SK-N-SH (cell line): ENCODE results near the gene CNST. TPM values are rescaled to one million over a fixed set of nuclear protein-coding genes. Genes with fewer than 3 reads are reported as not detected.

ENCODE experiments used
- CTCF ChIA-PET: fragments of 300-600, 350-600 bp; formaldehyde crosslinking; extraction: SDS; loops from one replicate; lab custom pipeline; 2021; lab: Yijun Ruan, JAX
- POLR2A ChIA-PET: fragments of 350-600 bp; sonication (Branson Sonifier 250); formaldehyde crosslinking; extraction: SDS; loops from one replicate; lab custom pipeline; 2020; ENCODE audit warnings: antibody characterized with exemption, inconsistent platforms; lab: Yijun Ruan, JAX
- DNase-seq: peaks from one replicate; pipeline ENCODE4 v3.0.0; 2012
- H2AFZ ChIP-seq: fragments of 200-600 bp; sonication (generic); 2 replicates; pipeline ENCODE4 v1.8.1; 2016; ENCODE audit warnings: antibody characterized with exemption, mild to moderate bottlenecking, low read depth
- H3F3A ChIP-seq: fragments of 200-600 bp; sonication (generic); replicated peaks from 2 replicates; pipeline ENCODE3; 2016; ENCODE audit warnings: antibody characterized with exemption, mild to moderate bottlenecking; ENCODE audit not compliant: insufficient read depth
- H3K27ac ChIP-seq, 2 experiments: fragments of 200-500 bp in 1 of 2; fragments of 200-600 bp in 1 of 2; sonication (Bioruptor generic) in 1 of 2; sonication (generic), shearing (Covaris generic) in 1 of 2; 2 replicates each; pipeline versions ENCODE4 v1.5.1 to v1.6.1; 2014 to 2016; ENCODE audit warnings: low read depth in 2 of 2, inconsistent platforms in 1 of 2, low read length in 1 of 2, mild to moderate bottlenecking in 1 of 2, mixed read lengths in 1 of 2
- H3K27me3 ChIP-seq: fragments of 200-600 bp; sonication (generic), shearing (Covaris generic); 2 replicates; pipeline ENCODE4 v1.6.1; 2016; ENCODE audit warnings: mixed run types; ENCODE audit not compliant: insufficient read depth
- H3K36me3 ChIP-seq, 2 experiments: fragments of 200-500 bp in 1 of 2; fragments of 200-600 bp in 1 of 2; sonication (Bioruptor generic) in 1 of 2; sonication (generic) in 1 of 2; replicated peaks in 1 of 2; 2 replicates each; pipeline versions ENCODE3 to v1.5.1; 2014 to 2016; ENCODE audit warnings: low read length in 1 of 2, mild to moderate bottlenecking in 1 of 2; ENCODE audit not compliant: insufficient read depth in 2 of 2, control insufficient read depth in 1 of 2
- H3K4me1 ChIP-seq, 2 experiments: fragments of 200-500 bp in 1 of 2; fragments of 200-600 bp in 1 of 2; sonication (Bioruptor generic) in 1 of 2; sonication (generic), shearing (Covaris generic) in 1 of 2; 2 replicates each; pipeline versions ENCODE4 v1.5.1 to v1.6.1; 2014 to 2016; ENCODE audit warnings: low read depth in 1 of 2, low read length in 1 of 2, mixed run types in 1 of 2; ENCODE audit not compliant: insufficient read depth in 2 of 2, control insufficient read depth in 1 of 2
- H3K4me2 ChIP-seq: fragments of 200-600 bp; sonication (generic), shearing (Covaris generic); 2 replicates; pipeline ENCODE4 v1.6.1; 2017; ENCODE audit warnings: mixed run types
- H3K4me3 ChIP-seq, 2 experiments: fragments of 200-500 bp in 1 of 2; fragments of 200-600 bp in 1 of 2; sonication (Bioruptor generic) in 1 of 2; sonication (generic), shearing (Covaris generic) in 1 of 2; 2 replicates each; pipeline versions ENCODE4 v1.5.1 to v1.8.1; 2014 to 2016; ENCODE audit warnings: low read depth in 2 of 2, inconsistent platforms in 1 of 2, low read length in 1 of 2, mild to moderate bottlenecking in 1 of 2, mixed read lengths in 1 of 2, moderate library complexity in 1 of 2
- H3K79me2 ChIP-seq: fragments of 200-600 bp; sonication (generic); 2 replicates; pipeline ENCODE4 v1.8.1; 2017; ENCODE audit warnings: mild to moderate bottlenecking; ENCODE audit not compliant: insufficient read depth
- H3K9ac ChIP-seq: fragments of 200-600 bp; sonication (generic); 2 replicates; pipeline ENCODE4 v1.6.1; 2017; ENCODE audit warnings: mixed run types
- H3K9me2 ChIP-seq: fragments of 200-600 bp; sonication (generic); 2 replicates; pipeline ENCODE4 v1.6.1; 2017; ENCODE audit warnings: mixed run types
- H3K9me3 ChIP-seq: fragments of 200-600 bp; sonication (generic); 2 replicates; pipeline ENCODE4 v1.6.1; 2017; ENCODE audit warnings: mixed run types, mild to moderate bottlenecking, moderate library complexity
- H4K20me1 ChIP-seq: fragments of 200-600 bp; sonication (generic); 2 replicates; pipeline ENCODE4 v1.6.1; 2017; ENCODE audit warnings: mild to moderate bottlenecking, mixed run types; ENCODE audit not compliant: insufficient read depth
- CHD2 ChIP-seq: fragments of 150-350 bp; IDR thresholded peaks from 2 replicates; pipeline ENCODE4 v1.6.1; 2018; ENCODE audit warnings: low read length; ENCODE audit not compliant: partially characterized antibody
- EP300 ChIP-seq, 2 experiments: IDR thresholded peaks; 2 replicates each; pipeline versions ENCODE4 v1.4.0 to v1.6.1; 2012; ENCODE audit warnings: borderline replicate concordance in 1 of 2, low read depth in 1 of 2, low read length in 1 of 2
- FOSL2 ChIP-seq: IDR thresholded peaks from 2 replicates; pipeline ENCODE4 v1.4.0; 2012; ENCODE audit warnings: low read depth, mild to moderate bottlenecking, moderate library complexity, borderline replicate concordance
- FOXM1 ChIP-seq: IDR thresholded peaks from 2 replicates; pipeline ENCODE4 v1.4.0; 2012; ENCODE audit warnings: low read depth, mild to moderate bottlenecking
- GABPA ChIP-seq: IDR thresholded peaks from 2 replicates; pipeline ENCODE4 v1.4.0; 2012; ENCODE audit warnings: low read depth, mild to moderate bottlenecking
- JUND ChIP-seq: IDR thresholded peaks from 2 replicates; pipeline ENCODE4 v1.4.0; 2012
- POLR2AphosphoS5 ChIP-seq: IDR thresholded peaks from 2 replicates; pipeline ENCODE4 v1.6.1; 2012; ENCODE audit warnings: low read depth, low read length
- RCOR1 ChIP-seq: fragments of 150-350 bp; IDR thresholded peaks from 2 replicates; pipeline ENCODE4 v1.6.1; 2017; ENCODE audit warnings: antibody characterized with exemption, low read length
- RXRA ChIP-seq: IDR thresholded peaks from 2 replicates; pipeline ENCODE4 v1.4.0; 2012; ENCODE audit warnings: low read depth, mild to moderate bottlenecking, borderline replicate concordance
- SIN3A ChIP-seq: IDR thresholded peaks from 2 replicates; pipeline ENCODE4 v1.6.1; 2012; ENCODE audit warnings: low read depth, mild to moderate bottlenecking, low read length, moderate library complexity, borderline replicate concordance
- TAF1 ChIP-seq: IDR thresholded peaks from 2 replicates; pipeline ENCODE4 v1.6.1; 2012; ENCODE audit warnings: low read depth, mild to moderate bottlenecking, low read length, moderate library complexity, borderline replicate concordance
- TCF12 ChIP-seq: IDR thresholded peaks from 2 replicates; pipeline ENCODE4 v1.4.0; 2012
- TEAD4 ChIP-seq: IDR thresholded peaks from 2 replicates; pipeline ENCODE4 v1.4.0; 2012; ENCODE audit warnings: mild to moderate bottlenecking, borderline replicate concordance; ENCODE audit not compliant: insufficient read depth
- WGBS: methylation state at CpG from one replicate; pipeline ENCODE4 v1.1.6; 2017; ENCODE audit warnings: low lambda C conversion rate; 5-methylcytosine and 5-hydroxymethylcytosine counted together
- polyA plus RNA-seq, 3 experiments: library from polyadenylated mRNA; depleted of rRNA; stranded (reverse); fragments of >200 nt; gene quantifications; 2 replicates each; pipeline ENCODE4 v1.2.3, GENCODE V29; 2012
- TF ChIP-seq, protein P1 (sequence below): IDR thresholded peaks from 2 replicates; pipeline ENCODE4 v1.6.1; 2012; ENCODE audit warnings: mild to moderate bottlenecking, low read depth, low read length, moderate library complexity
- TF ChIP-seq, protein P2 (sequence below): fragments of 150-350 bp; IDR thresholded peaks from 2 replicates; pipeline ENCODE4 v1.6.1; 2016; ENCODE audit warnings: mild to moderate bottlenecking, low read depth, low read length
- TF ChIP-seq, protein P3 (sequence below): IDR thresholded peaks from 2 replicates; pipeline ENCODE4; 2012

The CNST gene
- polyA plus RNA-seq, 1 of the 3 experiments (the other 2 are of a cell fraction), result 21.7 TPM

DNA sequence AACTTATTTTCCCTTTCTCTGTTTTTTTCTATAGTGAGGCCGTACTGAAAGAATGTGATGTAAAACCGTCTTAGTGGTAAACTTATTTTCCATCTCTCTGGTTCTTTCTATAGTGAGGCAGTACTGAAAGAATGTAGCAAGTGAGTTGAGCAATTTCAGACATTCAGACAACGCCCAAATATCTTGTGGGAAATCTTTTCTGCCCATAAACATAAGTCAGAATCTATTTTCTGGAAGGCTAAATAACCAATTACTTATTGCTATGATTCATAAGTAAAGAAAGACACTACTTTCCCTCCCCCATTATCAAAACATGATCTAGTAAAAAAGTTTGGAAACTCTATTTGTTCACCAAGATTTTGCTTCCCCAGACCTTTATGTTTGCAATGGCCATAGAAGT, 139.1 kb downstream of the CNST start:
- CTCF ChIA-PET, result interaction anchor here (2.3 kb wide), 1 partner anchor 16 kb away, joined by 11 read pairs; no protein-coding TSS in a partner anchor
- TF ChIP-seq EP300 (IDR thresholded peaks at IDR 0.05; ENCODE audit: borderline replicate concordance in 1 of 2, low read depth in 1 of 2, low read length in 1 of 2) (peak in 1 of 2 experiments; percentile 72; a peak in 2 of 4 replicates), CHD2 (no peak), TCF12 (peak; percentile 47; the same call in 1 of the 2 replicates), TEAD4 (peak; percentile 68), FOSL2 (peak; percentile 62), RCOR1 (no peak), RXRA (no peak), GABPA (no peak), SIN3A (no peak), FOXM1 (no peak), TAF1 (no peak), JUND (peak; percentile 71), POLR2AphosphoS5 (peak; percentile 37; the same call in 1 of the 2 replicates)
- TF ChIP-seq, protein P1, sequence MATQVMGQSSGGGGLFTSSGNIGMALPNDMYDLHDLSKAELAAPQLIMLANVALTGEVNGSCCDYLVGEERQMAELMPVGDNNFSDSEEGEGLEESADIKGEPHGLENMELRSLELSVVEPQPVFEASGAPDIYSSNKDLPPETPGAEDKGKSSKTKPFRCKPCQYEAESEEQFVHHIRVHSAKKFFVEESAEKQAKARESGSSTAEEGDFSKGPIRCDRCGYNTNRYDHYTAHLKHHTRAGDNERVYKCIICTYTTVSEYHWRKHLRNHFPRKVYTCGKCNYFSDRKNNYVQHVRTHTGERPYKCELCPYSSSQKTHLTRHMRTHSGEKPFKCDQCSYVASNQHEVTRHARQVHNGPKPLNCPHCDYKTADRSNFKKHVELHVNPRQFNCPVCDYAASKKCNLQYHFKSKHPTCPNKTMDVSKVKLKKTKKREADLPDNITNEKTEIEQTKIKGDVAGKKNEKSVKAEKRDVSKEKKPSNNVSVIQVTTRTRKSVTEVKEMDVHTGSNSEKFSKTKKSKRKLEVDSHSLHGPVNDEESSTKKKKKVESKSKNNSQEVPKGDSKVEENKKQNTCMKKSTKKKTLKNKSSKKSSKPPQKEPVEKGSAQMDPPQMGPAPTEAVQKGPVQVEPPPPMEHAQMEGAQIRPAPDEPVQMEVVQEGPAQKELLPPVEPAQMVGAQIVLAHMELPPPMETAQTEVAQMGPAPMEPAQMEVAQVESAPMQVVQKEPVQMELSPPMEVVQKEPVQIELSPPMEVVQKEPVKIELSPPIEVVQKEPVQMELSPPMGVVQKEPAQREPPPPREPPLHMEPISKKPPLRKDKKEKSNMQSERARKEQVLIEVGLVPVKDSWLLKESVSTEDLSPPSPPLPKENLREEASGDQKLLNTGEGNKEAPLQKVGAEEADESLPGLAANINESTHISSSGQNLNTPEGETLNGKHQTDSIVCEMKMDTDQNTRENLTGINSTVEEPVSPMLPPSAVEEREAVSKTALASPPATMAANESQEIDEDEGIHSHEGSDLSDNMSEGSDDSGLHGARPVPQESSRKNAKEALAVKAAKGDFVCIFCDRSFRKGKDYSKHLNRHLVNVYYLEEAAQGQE, result no peak
- TF ChIP-seq, protein P2, sequence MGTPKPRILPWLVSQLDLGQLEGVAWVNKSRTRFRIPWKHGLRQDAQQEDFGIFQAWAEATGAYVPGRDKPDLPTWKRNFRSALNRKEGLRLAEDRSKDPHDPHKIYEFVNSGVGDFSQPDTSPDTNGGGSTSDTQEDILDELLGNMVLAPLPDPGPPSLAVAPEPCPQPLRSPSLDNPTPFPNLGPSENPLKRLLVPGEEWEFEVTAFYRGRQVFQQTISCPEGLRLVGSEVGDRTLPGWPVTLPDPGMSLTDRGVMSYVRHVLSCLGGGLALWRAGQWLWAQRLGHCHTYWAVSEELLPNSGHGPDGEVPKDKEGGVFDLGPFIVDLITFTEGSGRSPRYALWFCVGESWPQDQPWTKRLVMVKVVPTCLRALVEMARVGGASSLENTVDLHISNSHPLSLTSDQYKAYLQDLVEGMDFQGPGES, result no peak
- TF ChIP-seq, protein P3, sequence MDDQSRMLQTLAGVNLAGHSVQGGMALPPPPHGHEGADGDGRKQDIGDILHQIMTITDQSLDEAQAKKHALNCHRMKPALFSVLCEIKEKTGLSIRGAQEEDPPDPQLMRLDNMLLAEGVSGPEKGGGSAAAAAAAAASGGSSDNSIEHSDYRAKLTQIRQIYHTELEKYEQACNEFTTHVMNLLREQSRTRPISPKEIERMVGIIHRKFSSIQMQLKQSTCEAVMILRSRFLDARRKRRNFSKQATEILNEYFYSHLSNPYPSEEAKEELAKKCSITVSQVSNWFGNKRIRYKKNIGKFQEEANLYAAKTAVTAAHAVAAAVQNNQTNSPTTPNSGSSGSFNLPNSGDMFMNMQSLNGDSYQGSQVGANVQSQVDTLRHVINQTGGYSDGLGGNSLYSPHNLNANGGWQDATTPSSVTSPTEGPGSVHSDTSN, result peak; percentile 75
- DNase-seq, result no peak
- H3F3A ChIP-seq, result peaks cover 16% of the 10 kb centered on the region
- H4K20me1 ChIP-seq, result no peaks in the 10 kb centered on the region
- POLR2A ChIA-PET, result no interaction called here
- peaks cover 0 to 4% of the 10 kb centered on the region in 2 experiments; a peak in 1 of 4 replicates for H3K4me1 ChIP-seq
- no peaks in the 10 kb centered on the region for H3K9me3 ChIP-seq
- WGBS, result 6% methylated on average over 3 of the region's 3 CpGs
- H3K27ac ChIP-seq, result peak overlapping the region; percentile 48 to 94; a peak in 3 of 4 replicates
- peak overlapping the region; percentile 43; the same call in 1 of the 2 replicates for H3K9ac ChIP-seq
- no peak overlapping the region for H3K4me3 ChIP-seq
- H3K36me3 ChIP-seq, result no peaks in the 10 kb centered on the region
- no peaks in the 10 kb centered on the region for H3K27me3 ChIP-seq
- H3K79me2 ChIP-seq, result no peaks in the 10 kb centered on the region
- H3K9me2 ChIP-seq, result no peaks in the 10 kb centered on the region
- H2AFZ ChIP-seq, result peak overlapping the region; percentile 58; the same call in 1 of the 2 replicates
- peak overlapping the region; percentile 59; the same call in 1 of the 2 replicates for H3K4me2 ChIP-seq
